Activated CD4-positive, alpha-beta T cell treated with anti-CD3 and anti-CD28 coated beads, Interleukin-2, amount 10 ng/mL, durations not matched to agents 24 days and 14 days (primary cell): ENCODE results near the gene IDNK. TPM values are rescaled to one million over a fixed set of nuclear protein-coding genes. Genes with fewer than 3 reads are reported as not detected.

Experiments used
- DNase-seq: peaks from one replicate; pipeline ENCODE4 v3.0.0; 2022
- H3K27ac Mint-ChIP-seq: one replicate; pipeline ENCODE4 v1.8.0; 2022; ENCODE audit warnings: mild to moderate bottlenecking, mixed read lengths
- H3K27me3 Mint-ChIP-seq: one replicate; pipeline ENCODE4 v1.8.0; 2022; ENCODE audit warnings: mixed read lengths
- H3K36me3 Mint-ChIP-seq: one replicate; pipeline ENCODE4 v1.8.0; 2022; ENCODE audit warnings: low read depth, mild to moderate bottlenecking, mixed read lengths
- H3K4me1 Mint-ChIP-seq: one replicate; pipeline ENCODE4 v1.8.0; 2021; ENCODE audit warnings: mixed read lengths
- H3K4me3 Mint-ChIP-seq: one replicate; pipeline ENCODE4 v1.8.0; 2022; ENCODE audit warnings: mild to moderate bottlenecking, moderate library complexity, mixed read lengths
- H3K9me3 Mint-ChIP-seq: one replicate; pipeline ENCODE4 v1.8.0; 2021; ENCODE audit warnings: mixed read lengths
- intact Hi-C: fragments of 100-400 bp; cut with micrococcal nuclease; formaldehyde crosslinking; loops from one replicate; pipeline ENCODE4 v1.15.1; 2023
- total RNA-seq: library from RNA; stranded (reverse); gene quantifications from 2 replicates; pipeline ENCODE4 v1.2.3, GENCODE V29; 2022

Gene IDNK
- total RNA-seq, 1 donor from 2014 or later: 4.5 TPM

- peak; percentile 85 for DNase-seq
- intact Hi-C loops: loop anchor here (1.0 to 10.0 kb wide), 4 partner anchors 174 to 674 kb away; no protein-coding TSS in a partner anchor
- peaks cover 7% of the 10 kb centered on the region for H3K27me3 Mint-ChIP-seq
- H3K27ac Mint-ChIP-seq: no peak overlapping the region
- peak overlapping the region; percentile 11 for H3K4me3 Mint-ChIP-seq
- peaks cover 5% of the 10 kb centered on the region for H3K36me3 Mint-ChIP-seq
- no peaks in the 10 kb centered on the region for H3K9me3 Mint-ChIP-seq
- peaks cover 22% of the 10 kb centered on the region for H3K4me1 Mint-ChIP-seq
These were observed 1.9 kb upstream of the IDNK start for GRCh38 chr9:83620841-83621636.

GRCh38 chr9:83622433-83622938, 457 bp upstream of the IDNK start:
- intact Hi-C loops: loop anchor here (10.0 kb wide), 2 partner anchors 172 to 672 kb away; no protein-coding TSS in a partner anchor
- H3K4me1 Mint-ChIP-seq: peaks cover 23% of the 10 kb centered on the region
- H3K36me3 Mint-ChIP-seq: peaks cover 10% of the 10 kb centered on the region
- peaks cover 7% of the 10 kb centered on the region for H3K27me3 Mint-ChIP-seq
- H3K27ac Mint-ChIP-seq: peak overlapping the region; percentile 95
- H3K9me3 Mint-ChIP-seq: no peaks in the 10 kb centered on the region
- DNase-seq: no peak
- H3K4me3 Mint-ChIP-seq: peak overlapping the region; percentile 79

GRCh38 chr9:83623679-83624076, 735 bp downstream of the IDNK start:
- Mint-ChIP-seq H3K4me3 (peak overlapping the region; percentile 79), H3K27ac (peak overlapping the region; percentile 95), H3K27me3 (peaks cover 5% of the 10 kb centered on the region), H3K36me3 (peaks cover 11% of the 10 kb centered on the region), H3K9me3 (no peaks in the 10 kb centered on the region), H3K4me1 (peaks cover 23% of the 10 kb centered on the region)
- DNase-seq: no peak
- intact Hi-C loops: loop anchor here (1.0 to 10.0 kb wide), 5 partner anchors 26 to 671 kb away; partner anchors contain the start of gene KIF27

- intact Hi-C loops: loop anchor here (10.0 kb wide), 2 partner anchors 170 to 670 kb away; no protein-coding TSS in a partner anchor
These were observed 2.2 kb downstream of the IDNK start for GRCh38 chr9:83625178-83625577.

GRCh38 chr9:83628540-83628939, 5.6 kb downstream of the IDNK start:
- Mint-ChIP-seq H3K9me3 (no peaks in the 10 kb centered on the region), H3K4me1 (peaks cover 15% of the 10 kb centered on the region), H3K4me3 (no peak overlapping the region), H3K27ac (no peak overlapping the region), H3K36me3 (peaks cover 26% of the 10 kb centered on the region), H3K27me3 (no peaks in the 10 kb centered on the region)
- no peak for DNase-seq
- intact Hi-C loops: loop anchor here (10.0 kb wide), 2 partner anchors 166 to 666 kb away; no protein-coding TSS in a partner anchor

More at GRCh38 chr9:83625178-83625577, 2.2 kb downstream of the IDNK start:
- Mint-ChIP-seq H3K27ac (peak overlapping the region; percentile 3), H3K36me3 (peaks cover 22% of the 10 kb centered on the region), H3K27me3 (no peaks in the 10 kb centered on the region), H3K9me3 (no peaks in the 10 kb centered on the region), H3K4me3 (no peak overlapping the region), H3K4me1 (peaks cover 23% of the 10 kb centered on the region)
- DNase-seq: peak; percentile 54

- peaks cover 7% of the 10 kb centered on the region for H3K4me1 Mint-ChIP-seq
- peaks cover 26% of the 10 kb centered on the region for H3K36me3 Mint-ChIP-seq
- H3K9me3 Mint-ChIP-seq: no peaks in the 10 kb centered on the region
- no peak overlapping the region for H3K27ac Mint-ChIP-seq
- no peak overlapping the region for H3K4me3 Mint-ChIP-seq
- DNase-seq: no peak
- intact Hi-C loops: loop anchor here (10.0 kb wide), 2 partner anchors 165 to 665 kb away; no protein-coding TSS in a partner anchor
- no peaks in the 10 kb centered on the region for H3K27me3 Mint-ChIP-seq
These were observed 6.6 kb downstream of the IDNK start for GRCh38 chr9:83629433-83630104.

GRCh38 chr9:83630938-83631457, 8.1 kb downstream of the IDNK start:
- H3K9me3 Mint-ChIP-seq: no peaks in the 10 kb centered on the region
- no peaks in the 10 kb centered on the region for H3K27me3 Mint-ChIP-seq
- H3K4me3 Mint-ChIP-seq: no peak overlapping the region
- DNase-seq: no peak
- H3K4me1 Mint-ChIP-seq: peaks cover 1% of the 10 kb centered on the region
- peaks cover 21% of the 10 kb centered on the region for H3K36me3 Mint-ChIP-seq
- no peak overlapping the region for H3K27ac Mint-ChIP-seq
- intact Hi-C loops: no loop called here

GRCh38 chr9:83633255-83633654, 10.3 kb downstream of the IDNK start:
- peaks cover 2% of the 10 kb centered on the region for H3K4me1 Mint-ChIP-seq
- DNase-seq: no peak
- no peaks in the 10 kb centered on the region for H3K27me3 Mint-ChIP-seq
- no peak overlapping the region for H3K27ac Mint-ChIP-seq
- H3K4me3 Mint-ChIP-seq: no peak overlapping the region
- intact Hi-C loops: no loop called here
- peaks cover 15% of the 10 kb centered on the region for H3K36me3 Mint-ChIP-seq
- no peaks in the 10 kb centered on the region for H3K9me3 Mint-ChIP-seq

GRCh38 chr9:83633676-83634075, 10.7 kb downstream of the IDNK start:
- Mint-ChIP-seq H3K27ac (no peak overlapping the region), H3K4me1 (peaks cover 2% of the 10 kb centered on the region), H3K9me3 (no peaks in the 10 kb centered on the region), H3K27me3 (no peaks in the 10 kb centered on the region), H3K4me3 (no peak overlapping the region), H3K36me3 (peaks cover 14% of the 10 kb centered on the region)
- DNase-seq: no peak
- intact Hi-C loops: no loop called here

- no peak for DNase-seq
- Mint-ChIP-seq H3K27ac (no peak overlapping the region), H3K27me3 (no peaks in the 10 kb centered on the region), H3K36me3 (peaks cover 2% of the 10 kb centered on the region), H3K4me1 (peaks cover 3% of the 10 kb centered on the region), H3K4me3 (no peak overlapping the region), H3K9me3 (no peaks in the 10 kb centered on the region)
- intact Hi-C loops: no loop called here
These were observed 13.9 kb downstream of the IDNK start for GRCh38 chr9:83636813-83637212.

- intact Hi-C loops: no loop called here
- Mint-ChIP-seq H3K27me3 (no peaks in the 10 kb centered on the region), H3K27ac (no peak overlapping the region), H3K4me3 (no peak overlapping the region), H3K36me3 (peaks cover 2% of the 10 kb centered on the region), H3K4me1 (peaks cover 3% of the 10 kb centered on the region), H3K9me3 (no peaks in the 10 kb centered on the region)
- no peak for DNase-seq
These were observed 14.4 kb downstream of the IDNK start for GRCh38 chr9:83637389-83637788.

- H3K27me3 Mint-ChIP-seq: no peaks in the 10 kb centered on the region
- H3K36me3 Mint-ChIP-seq: peaks cover 3% of the 10 kb centered on the region
- intact Hi-C loops: no loop called here
- H3K4me3 Mint-ChIP-seq: no peak overlapping the region
- H3K4me1 Mint-ChIP-seq: peaks cover 3% of the 10 kb centered on the region
- H3K9me3 Mint-ChIP-seq: no peaks in the 10 kb centered on the region
- no peak for DNase-seq
- no peak overlapping the region for H3K27ac Mint-ChIP-seq
These were observed 16.3 kb downstream of the IDNK start for GRCh38 chr9:83639266-83639665.

- intact Hi-C loops: no loop called here
- H3K27ac Mint-ChIP-seq: no peak overlapping the region
- no peaks in the 10 kb centered on the region for H3K9me3 Mint-ChIP-seq
- peaks cover 7% of the 10 kb centered on the region for H3K36me3 Mint-ChIP-seq
- no peak for DNase-seq
- no peaks in the 10 kb centered on the region for H3K27me3 Mint-ChIP-seq
- H3K4me3 Mint-ChIP-seq: no peak overlapping the region
- peaks cover 2% of the 10 kb centered on the region for H3K4me1 Mint-ChIP-seq
These were observed 19.9 kb downstream of the IDNK start for GRCh38 chr9:83642793-83643192.
